ENCODE results near the gene ZNF419.

DNA sequence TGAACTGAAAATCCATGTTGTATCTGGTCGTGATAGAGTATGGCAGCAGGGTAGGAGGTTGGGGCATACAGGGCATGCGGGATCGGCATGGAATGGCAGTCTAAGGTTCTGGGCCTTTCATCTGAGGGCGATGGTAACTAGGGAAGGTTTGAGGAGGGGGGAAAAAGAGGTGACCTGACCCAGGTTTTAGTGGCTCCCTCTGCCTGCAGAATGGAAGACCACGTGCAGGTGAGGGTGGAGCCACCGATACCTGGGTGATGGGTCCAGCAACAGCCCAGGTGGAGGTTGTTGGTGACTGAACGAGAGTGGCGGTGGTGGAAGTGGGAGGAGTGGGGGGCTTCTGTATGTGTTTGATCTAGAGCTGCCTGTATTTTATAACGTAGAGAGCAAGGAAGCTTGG is 48.6 kb upstream of the ZNF419 start:
- TF ChIP-seq, protein P1, sequence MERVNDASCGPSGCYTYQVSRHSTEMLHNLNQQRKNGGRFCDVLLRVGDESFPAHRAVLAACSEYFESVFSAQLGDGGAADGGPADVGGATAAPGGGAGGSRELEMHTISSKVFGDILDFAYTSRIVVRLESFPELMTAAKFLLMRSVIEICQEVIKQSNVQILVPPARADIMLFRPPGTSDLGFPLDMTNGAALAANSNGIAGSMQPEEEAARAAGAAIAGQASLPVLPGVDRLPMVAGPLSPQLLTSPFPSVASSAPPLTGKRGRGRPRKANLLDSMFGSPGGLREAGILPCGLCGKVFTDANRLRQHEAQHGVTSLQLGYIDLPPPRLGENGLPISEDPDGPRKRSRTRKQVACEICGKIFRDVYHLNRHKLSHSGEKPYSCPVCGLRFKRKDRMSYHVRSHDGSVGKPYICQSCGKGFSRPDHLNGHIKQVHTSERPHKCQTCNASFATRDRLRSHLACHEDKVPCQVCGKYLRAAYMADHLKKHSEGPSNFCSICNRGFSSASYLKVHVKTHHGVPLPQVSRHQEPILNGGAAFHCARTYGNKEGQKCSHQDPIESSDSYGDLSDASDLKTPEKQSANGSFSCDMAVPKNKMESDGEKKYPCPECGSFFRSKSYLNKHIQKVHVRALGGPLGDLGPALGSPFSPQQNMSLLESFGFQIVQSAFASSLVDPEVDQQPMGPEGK (CRISPR knock-in tag; IDR thresholded peaks at IDR 0.05; ENCODE audit: borderline replicate concordance), result no peak
- TF ChIP-seq, protein P2, sequence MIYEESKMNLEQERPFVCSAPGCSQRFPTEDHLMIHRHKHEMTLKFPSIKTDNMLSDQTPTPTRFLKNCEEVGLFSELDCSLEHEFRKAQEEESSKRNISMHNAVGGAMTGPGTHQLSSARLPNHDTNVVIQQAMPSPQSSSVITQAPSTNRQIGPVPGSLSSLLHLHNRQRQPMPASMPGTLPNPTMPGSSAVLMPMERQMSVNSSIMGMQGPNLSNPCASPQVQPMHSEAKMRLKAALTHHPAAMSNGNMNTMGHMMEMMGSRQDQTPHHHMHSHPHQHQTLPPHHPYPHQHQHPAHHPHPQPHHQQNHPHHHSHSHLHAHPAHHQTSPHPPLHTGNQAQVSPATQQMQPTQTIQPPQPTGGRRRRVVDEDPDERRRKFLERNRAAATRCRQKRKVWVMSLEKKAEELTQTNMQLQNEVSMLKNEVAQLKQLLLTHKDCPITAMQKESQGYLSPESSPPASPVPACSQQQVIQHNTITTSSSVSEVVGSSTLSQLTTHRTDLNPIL (CRISPR knock-in tag; IDR thresholded peaks at IDR 0.05; ENCODE audit: low read depth), result no peak
- TF ChIP-seq TCF4 (CRISPR knock-in tag; IDR thresholded peaks at IDR 0.05; ENCODE audit: borderline replicate concordance), result no peak
- TF ChIP-seq ZFP3 (CRISPR knock-in tag; IDR thresholded peaks at IDR 0.05), result no peak

Measured in SK-N-SH treated with all-trans-retinoic acid at 6 μM for 48 hours (cell line).